ENCODE results near the gene NHS.

GRCh38 chrX:17403189-17403691 is 28.2 kb downstream of the NHS start:
- TF ChIP-seq, protein P1, sequence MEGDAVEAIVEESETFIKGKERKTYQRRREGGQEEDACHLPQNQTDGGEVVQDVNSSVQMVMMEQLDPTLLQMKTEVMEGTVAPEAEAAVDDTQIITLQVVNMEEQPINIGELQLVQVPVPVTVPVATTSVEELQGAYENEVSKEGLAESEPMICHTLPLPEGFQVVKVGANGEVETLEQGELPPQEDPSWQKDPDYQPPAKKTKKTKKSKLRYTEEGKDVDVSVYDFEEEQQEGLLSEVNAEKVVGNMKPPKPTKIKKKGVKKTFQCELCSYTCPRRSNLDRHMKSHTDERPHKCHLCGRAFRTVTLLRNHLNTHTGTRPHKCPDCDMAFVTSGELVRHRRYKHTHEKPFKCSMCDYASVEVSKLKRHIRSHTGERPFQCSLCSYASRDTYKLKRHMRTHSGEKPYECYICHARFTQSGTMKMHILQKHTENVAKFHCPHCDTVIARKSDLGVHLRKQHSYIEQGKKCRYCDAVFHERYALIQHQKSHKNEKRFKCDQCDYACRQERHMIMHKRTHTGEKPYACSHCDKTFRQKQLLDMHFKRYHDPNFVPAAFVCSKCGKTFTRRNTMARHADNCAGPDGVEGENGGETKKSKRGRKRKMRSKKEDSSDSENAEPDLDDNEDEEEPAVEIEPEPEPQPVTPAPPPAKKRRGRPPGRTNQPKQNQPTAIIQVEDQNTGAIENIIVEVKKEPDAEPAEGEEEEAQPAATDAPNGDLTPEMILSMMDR (IDR thresholded peaks at IDR 0.05; ENCODE audit: low read length) = no peak
- no peak for TF ChIP-seq EZH2 (IDR thresholded peaks at IDR 0.05; ENCODE audit: borderline replicate concordance, low read length)

Data from OCI-LY1 (cell line).